OCI-LY1 (cell line): ENCODE results near the gene MAP4.

Experiments
- CTCF ChIP-seq: fragments of 200-600 bp; sonication (generic), shearing (Covaris generic); IDR thresholded peaks from 2 replicates; pipeline ENCODE4 v1.5.1; 2017; ENCODE audit warnings: mild to moderate bottlenecking, antibody characterized with exemption, low read length, moderate library complexity, mixed read lengths
- EZH2 ChIP-seq: fragments of 200-600 bp; sonication (generic), shearing (Covaris generic); IDR thresholded peaks from 2 replicates; pipeline ENCODE4 v1.8.0; 2017; ENCODE audit warnings: borderline replicate concordance, mixed run types, mild to moderate bottlenecking, antibody characterized with exemption, low read length, moderate library complexity, mixed read lengths

GRCh38 chr3:47976135-47976732 is 40.0 kb downstream of the MAP4 start:
- no peak for TF ChIP-seq CTCF
- no peak for TF ChIP-seq EZH2
